ENCODE measurements around the gene CCDC187. TPM values are rescaled to one million over a fixed set of nuclear protein-coding genes. Genes with fewer than 3 reads are reported as not detected.

CCDC187 gene
- total RNA-seq, 1 experiment from 2014 or later: 0.04 TPM

- TF ChIP-seq ZNF512 (CRISPR knock-in tag; IDR thresholded peaks at IDR 0.05; ENCODE audit: borderline replicate concordance): no peak
- no peak for TF ChIP-seq ZNF396 (CRISPR knock-in tag; IDR thresholded peaks at IDR 0.05; ENCODE audit: borderline replicate concordance)
- TF ChIP-seq USF2 (CRISPR knock-in tag; IDR thresholded peaks at IDR 0.05): no peak
- TF ChIP-seq OVOL2 (CRISPR knock-in tag; IDR thresholded peaks at IDR 0.05; ENCODE audit: borderline replicate concordance): no peak
- TF ChIP-seq CREB1 (CRISPR knock-in tag; IDR thresholded peaks at IDR 0.05): no peak
- no peak for TF ChIP-seq IRF1 (CRISPR knock-in tag; IDR thresholded peaks at IDR 0.05)
- no peak for TF ChIP-seq GTF2I (CRISPR knock-in tag; conservative IDR thresholded peaks at IDR 0.05)
- TF ChIP-seq IRF2 (CRISPR knock-in tag; IDR thresholded peaks at IDR 0.05; ENCODE audit: borderline replicate concordance, low read depth): no peak
- TF ChIP-seq TEAD1 (CRISPR knock-in tag; IDR thresholded peaks at IDR 0.05): no peak
- no peak for TF ChIP-seq EMX1 (CRISPR knock-in tag; IDR thresholded peaks at IDR 0.05)
- TF ChIP-seq GABPB1 (CRISPR knock-in tag; IDR thresholded peaks at IDR 0.05): no peak
Measured at GRCh38 chr9:136300016-136300545, 3.8 kb downstream of the CCDC187 start (continued).

- DNase-seq (ENCODE audit: low spot score) (no peak), ATAC-seq (no peak)
- Mint-ChIP-seq H3K27ac (no peak overlapping the region), H3K4me1 (peaks cover 3% of the 10 kb centered on the region), H3K36me3 (no peaks in the 10 kb centered on the region), H3K27me3 (ENCODE audit: low read depth) (no peaks in the 10 kb centered on the region), H3K9me3 (no peaks in the 10 kb centered on the region), H3K4me3 (no peak overlapping the region)
- CTCF ChIA-PET: interaction anchor here (0.8 to 1.6 kb wide), 4 partner anchors 22 to 129 kb away, joined by 3 to 5 read pairs (median 3); no protein-coding TSS in a partner anchor
- TF ChIP-seq MLX (CRISPR knock-in tag; IDR thresholded peaks at IDR 0.05) (no peak), GABPB1 (CRISPR knock-in tag; IDR thresholded peaks at IDR 0.05) (no peak)
- POLR2A ChIA-PET: interaction anchor here (0.6 kb wide), 1 partner anchor 907 kb away, joined by 7 read pairs; no protein-coding TSS in a partner anchor
Measured at GRCh38 chr9:136299541-136299940, 4.4 kb downstream of the CCDC187 start.

- H3K9me3 Mint-ChIP-seq: no peaks in the 10 kb centered on the region
- H3K27ac Mint-ChIP-seq: no peak overlapping the region
- H3K27me3 Mint-ChIP-seq (ENCODE audit: low read depth): no peaks in the 10 kb centered on the region
- DNase-seq (ENCODE audit: low spot score) (no peak), ATAC-seq (no peak)
- H3K4me3 Mint-ChIP-seq: no peak overlapping the region
- TF ChIP-seq ZBTB43 (CRISPR knock-in tag; IDR thresholded peaks at IDR 0.05): no peak
- no peak for TF ChIP-seq ZNF121 (CRISPR knock-in tag; IDR thresholded peaks at IDR 0.05)
- H3K36me3 Mint-ChIP-seq: no peaks in the 10 kb centered on the region
- peaks cover 3% of the 10 kb centered on the region for H3K4me1 Mint-ChIP-seq
- ChIA-PET CTCF (interaction anchor here (1.2 to 1.6 kb wide), 2 partner anchors 64 to 129 kb away, joined by 3 to 5 read pairs; no protein-coding TSS in a partner anchor), POLR2A (interaction anchor here (0.6 kb wide), 1 partner anchor 907 kb away, joined by 7 read pairs; no protein-coding TSS in a partner anchor)
Measured at GRCh38 chr9:136299116-136299515, 4.8 kb downstream of the CCDC187 start.
